Stimulated activated CD4-positive, alpha-beta T cell treated with anti-CD3 and anti-CD28 coated beads, TNF-alpha, amount 100 ng/mL, for 48 hours (primary cell): ENCODE data around the gene POLR3C.
A peak's percentile ranks its signal among the peaks of the same experiment; 100 is the strongest.
"Not testable (repeated sequence)": the region's sequence is repeated elsewhere in the genome, so short reads cannot be mapped to it uniquely, and the experiment has no call there.

Experiments used
- DNase-seq, 3 donors: peaks; one replicate each; pipeline ENCODE4 v3.0.0-alpha.2; 2020; ENCODE audit warnings: low read depth in 3 of 3

Gene POLR3C

DNA sequence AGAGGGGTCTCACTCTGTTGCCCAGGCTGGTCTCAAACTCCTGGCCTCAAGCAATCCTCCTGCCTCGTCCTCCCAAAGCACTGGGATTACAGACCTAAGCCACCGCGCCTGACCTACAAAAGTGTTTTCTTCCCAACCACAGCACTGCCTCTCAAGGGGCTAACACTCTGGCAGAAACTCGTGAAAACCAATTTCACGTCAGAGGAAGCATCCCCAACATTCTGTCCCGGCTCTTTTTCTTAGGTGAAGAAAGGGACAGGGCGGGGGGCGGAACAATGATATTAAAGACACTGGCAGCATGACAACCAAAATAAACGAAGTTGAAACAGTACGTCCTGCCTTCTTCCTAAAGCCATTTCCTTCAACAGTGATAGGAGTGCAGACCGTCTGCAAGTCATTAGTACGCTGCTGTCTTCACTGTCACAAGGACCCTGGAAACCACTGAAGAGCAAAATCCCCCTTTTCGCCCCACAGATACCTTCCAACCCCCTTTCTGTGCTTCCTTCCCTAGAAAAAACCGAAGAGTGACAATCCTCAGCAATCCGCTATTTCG, 1.1 kb upstream of the POLR3C start:
- not testable (repeated sequence) for DNase-seq

GRCh38 chr1:145824499-145824842, 471 bp downstream of the POLR3C start:
- DNase-seq = no peak

DNA sequence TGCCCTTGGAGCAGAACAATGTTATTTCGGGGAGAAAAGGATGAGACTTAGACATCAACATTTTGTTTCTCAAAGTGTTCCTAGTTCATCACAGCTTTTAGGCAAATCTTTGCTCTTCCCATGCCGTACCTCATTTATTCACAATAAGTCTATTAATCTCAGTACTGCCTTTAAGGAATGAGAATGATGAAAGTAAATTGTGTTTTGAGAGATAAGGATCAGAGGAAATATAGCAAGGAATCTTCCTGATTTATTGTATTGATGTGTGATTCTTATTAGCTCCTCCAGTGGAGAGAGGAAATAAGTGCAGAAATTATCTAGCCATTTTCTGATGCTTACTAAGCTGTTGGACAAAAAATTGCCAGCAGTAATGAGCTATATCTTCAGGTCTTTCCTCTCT, 2.0 kb downstream of the POLR3C start:
- no peak for DNase-seq

- DNase-seq = no peak
Measured at GRCh38 chr1:145827966-145828365, 4.0 kb downstream of the POLR3C start.

- no peak for DNase-seq
Measured at GRCh38 chr1:145828367-145829026, 4.5 kb downstream of the POLR3C start.

DNA sequence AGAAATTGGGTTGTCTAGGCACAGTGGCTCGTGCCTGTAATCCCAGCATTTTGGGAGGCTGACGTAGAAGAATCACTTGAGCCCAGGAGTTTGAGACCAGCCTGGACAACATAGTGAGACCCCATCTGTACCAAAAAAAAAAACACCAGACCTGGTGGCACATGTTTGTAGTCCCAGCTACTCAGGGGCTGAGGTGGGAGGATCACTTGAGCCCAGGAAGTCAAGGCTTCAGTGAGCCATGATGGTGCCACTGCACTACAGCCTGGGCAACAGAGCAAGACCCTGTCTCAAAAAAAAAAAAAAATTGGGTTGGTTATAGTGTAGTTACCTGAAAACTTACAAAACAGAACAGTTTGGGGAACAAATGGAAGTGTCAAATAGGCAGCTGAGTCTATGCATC, 6.8 kb downstream of the POLR3C start:
- DNase-seq = not testable (repeated sequence)

DNA sequence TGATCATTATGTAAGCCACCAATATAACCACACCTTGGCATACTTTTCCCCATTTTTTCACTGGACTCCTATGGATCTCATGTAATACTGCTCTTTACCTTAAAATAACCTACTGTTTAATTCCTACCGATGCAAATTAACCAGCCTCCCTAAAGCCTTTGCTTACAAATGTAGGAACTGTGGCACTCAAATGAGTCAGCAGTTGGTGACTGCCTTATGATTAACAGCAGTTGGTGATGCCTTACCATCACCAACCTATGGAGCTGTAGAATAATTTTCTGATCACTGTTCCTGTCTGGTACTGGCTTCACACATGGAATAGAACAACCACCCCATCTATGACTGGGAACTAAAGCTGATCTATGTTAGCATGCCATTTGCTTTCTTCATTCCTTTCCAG, 13.7 kb downstream of the POLR3C start:
- DNase-seq = no peak

- DNase-seq = no peak
Measured at GRCh38 chr1:145843031-145843430, 19.0 kb downstream of the POLR3C start.

DNA sequence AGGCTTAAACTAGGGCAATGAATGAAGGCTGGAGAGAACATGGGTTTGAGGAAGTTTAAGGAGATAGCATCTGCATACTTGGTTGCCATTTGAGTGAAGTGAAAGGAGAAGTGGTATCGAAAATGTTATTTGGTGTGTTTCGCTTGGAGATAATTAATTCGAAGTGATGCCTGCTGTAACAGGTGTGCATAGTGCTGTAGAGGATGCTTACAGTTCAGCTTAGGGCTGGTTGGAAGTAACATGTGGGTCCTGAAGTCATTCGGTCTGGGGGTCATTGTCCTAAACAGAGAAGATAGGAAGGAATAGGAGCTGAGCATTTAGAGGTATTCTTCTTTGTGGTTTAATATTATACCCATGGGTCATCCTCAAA, 21.1 kb downstream of the POLR3C start:
- DNase-seq = no peak

- peak in 2 of 3 donors; percentile 43 to 77 for DNase-seq
Measured at GRCh38 chr1:145845514-145846161, 21.6 kb downstream of the POLR3C start, which contains the start of gene NUDT17. TSS of gene NUDT17 (plus strand) at chr1:145845630. CDS start at chr1:145845641, 11 bp downstream.

- DNase-seq = no peak
Measured at GRCh38 chr1:145846201-145846612, 22.2 kb downstream of the POLR3C start.

DNA sequence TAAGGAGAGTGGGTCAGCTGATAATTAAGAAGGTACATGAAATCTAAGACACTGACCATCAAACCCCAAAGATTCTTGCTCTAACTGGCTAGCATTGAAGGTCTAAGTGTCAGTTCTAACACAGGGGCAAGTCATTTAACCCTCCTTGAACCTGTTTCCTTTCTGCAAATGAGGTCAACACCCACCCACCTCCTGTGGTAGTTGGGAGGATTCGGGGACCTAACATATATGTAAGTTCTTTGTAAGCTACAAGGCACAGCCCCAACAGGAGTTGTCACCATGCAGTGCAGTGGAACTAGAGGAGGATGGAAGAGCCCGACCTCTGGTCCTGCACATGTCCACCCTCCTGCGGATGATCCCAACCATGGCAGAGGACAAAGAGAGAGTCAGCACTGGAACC, 23.8 kb downstream of the POLR3C start:
- DNase-seq = no peak

- no peak for DNase-seq
Measured at GRCh38 chr1:145849356-145850160, 25.6 kb downstream of the POLR3C start.

DNA sequence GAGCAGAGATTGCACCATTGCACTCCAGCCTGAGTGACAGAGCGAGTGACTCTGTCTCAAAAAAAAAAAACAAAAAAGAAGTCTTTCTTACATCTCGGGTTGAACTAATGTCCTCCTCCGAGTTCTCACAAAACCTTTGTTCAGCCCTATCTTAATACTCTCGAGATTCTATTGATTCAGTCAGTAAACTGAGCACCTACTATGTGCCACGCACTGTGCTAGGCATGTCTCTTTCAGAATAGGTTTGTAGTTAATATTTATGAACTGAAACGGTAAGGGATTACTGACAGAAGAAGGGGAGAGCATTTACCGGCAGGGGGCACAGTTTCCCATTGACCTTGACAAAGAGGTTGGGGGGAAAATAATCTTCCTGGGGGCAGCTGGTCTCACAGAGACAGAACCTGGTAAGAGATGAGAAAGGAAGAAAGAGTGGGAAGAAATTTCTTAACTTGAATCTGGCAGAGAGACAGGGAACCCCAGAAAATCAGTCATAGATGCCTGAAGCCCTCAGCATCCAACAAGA, 31.5 kb downstream of the POLR3C start:
- no peak for DNase-seq

DNA sequence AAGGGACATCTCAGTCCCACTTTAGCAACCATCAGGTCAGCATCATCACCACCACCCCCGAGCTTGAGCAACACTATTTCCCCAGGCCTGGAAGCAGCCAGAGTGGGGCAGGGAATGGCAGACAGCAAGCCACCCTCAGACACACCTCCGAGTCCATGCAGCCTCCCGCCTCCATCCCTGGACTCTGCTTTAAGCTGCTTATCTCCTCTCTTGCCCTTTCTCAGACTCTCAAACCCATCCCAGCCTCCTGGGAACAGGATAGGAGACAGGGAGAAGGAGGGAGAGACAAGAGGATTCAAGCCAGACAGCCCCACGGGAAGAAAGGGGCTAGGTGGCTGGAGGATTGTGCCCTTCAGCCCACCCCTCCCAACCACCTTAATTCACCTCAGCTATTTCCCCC, 33.2 kb downstream of the POLR3C start:
- no peak for DNase-seq

DNA sequence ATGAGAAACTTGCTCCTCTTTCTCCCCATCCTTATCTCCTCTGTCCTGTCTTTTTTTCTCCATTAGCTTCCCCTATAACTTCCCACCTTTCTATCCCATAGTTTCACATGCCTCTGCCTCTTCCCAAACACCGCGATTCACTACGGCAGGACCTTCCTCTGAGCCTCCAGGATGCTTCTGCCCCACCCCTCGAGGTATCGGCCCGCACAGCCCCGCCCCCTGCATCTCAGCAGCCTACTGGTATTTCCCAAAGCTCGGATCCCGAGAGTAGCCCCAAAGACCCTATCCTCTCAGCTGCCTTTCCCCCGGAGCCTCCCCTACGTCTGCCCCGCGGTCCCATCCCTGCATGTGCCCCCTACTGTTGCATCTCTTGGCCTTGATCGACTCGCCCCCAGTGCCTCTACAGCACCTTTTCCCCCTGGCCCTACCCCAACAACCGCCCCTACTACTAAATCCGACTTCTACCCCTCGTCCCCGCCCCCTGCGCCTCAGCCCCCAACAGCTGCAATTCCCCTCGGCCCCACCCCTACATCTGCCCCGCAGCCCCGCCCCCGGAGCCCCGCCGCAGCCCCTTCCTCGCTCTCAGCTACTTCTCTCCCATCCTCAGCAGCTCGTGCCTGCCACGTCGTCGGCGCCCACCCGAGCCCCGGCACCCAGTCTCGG, 34.4 kb downstream of the POLR3C start:
- DNase-seq = peak; percentile 12 to 45 (median 18)

GRCh38 chr1:145858901-145859490, 35.0 kb downstream of the POLR3C start, which contains the start of gene PIAS3:
TSS of gene PIAS3 (minus strand) at chr1:145859081. CDS start at chr1:145858990, 91 bp downstream.
- peak; percentile 70 to 88 (median 82) for DNase-seq

- DNase-seq = peak; percentile 41 to 75 (median 56)
Measured at GRCh38 chr1:145859491-145860023, 35.6 kb downstream of the POLR3C start.

DNA sequence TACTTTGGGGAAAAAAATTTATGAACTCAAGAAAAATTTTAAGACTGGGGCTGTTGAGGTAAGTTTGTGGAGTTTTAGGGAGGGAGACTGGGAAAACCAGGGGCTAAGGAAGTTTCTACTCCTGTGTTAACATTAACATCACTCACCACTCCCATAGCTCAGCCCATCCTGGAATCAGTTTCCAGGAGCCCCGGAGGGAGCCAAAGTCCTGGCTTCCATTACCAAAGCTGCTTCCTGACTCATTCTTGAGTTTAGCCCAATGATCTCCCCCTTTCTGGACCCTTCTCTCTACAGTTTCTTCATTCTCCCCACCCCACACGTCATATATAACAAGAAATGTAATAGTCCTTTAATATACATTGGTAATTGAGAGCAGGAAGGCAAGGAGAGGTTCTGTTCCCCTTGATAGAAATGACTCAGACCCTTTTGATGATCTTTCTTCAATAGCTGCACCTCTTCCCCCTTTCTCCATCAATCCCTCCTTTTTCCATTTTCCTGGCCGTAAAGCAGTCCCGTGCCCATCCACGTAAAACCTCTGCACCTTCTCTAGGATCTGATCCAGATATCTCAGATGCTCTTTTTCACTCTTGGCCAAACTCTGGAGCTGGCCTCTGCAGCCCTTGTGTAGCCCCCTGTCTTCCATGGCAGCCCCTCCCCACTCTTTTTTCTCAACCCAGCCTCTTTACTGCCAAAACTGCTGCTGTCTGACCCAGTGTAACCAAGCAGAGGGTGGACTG, 39.5 kb downstream of the POLR3C start:
- no peak for DNase-seq

- no peak for DNase-seq
Measured at GRCh38 chr1:145868232-145868631, 44.2 kb downstream of the POLR3C start.
